ENCODE results near the gene LAMA5. TPM values are rescaled to one million over a fixed set of nuclear protein-coding genes. Genes with fewer than 3 reads are reported as not detected.

Gene LAMA5
- total RNA-seq, 1 experiment from 2014 or later = 29.7 TPM

- DNase-seq (ENCODE audit: low read depth) = no peak
Measured at GRCh38 chr20:62404112-62404665, 37.1 kb upstream of the LAMA5 start.

DNA sequence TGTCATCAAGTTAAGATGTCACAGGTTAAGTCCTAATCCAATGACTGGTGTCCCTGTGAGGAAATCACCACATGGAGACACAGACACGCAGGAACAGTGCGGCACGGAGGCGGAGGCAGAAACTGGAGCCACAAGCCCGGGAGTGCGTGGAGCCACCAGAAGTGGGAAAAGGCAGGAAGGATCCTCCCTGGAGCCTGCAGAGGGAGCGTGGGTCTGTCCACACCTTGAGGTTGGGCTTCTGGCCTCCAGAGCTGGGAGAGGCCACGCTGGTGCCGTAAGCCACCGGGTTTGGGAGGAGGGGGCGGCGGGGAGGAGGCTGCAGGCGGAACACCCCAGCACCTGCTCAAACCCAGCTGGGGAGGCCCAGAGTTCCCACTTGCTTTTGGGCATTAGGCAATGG, 36.2 kb upstream of the LAMA5 start:
- DNase-seq (ENCODE audit: low read depth) = no peak

GRCh38 chr20:62402456-62403150, 35.5 kb upstream of the LAMA5 start:
- no peak for DNase-seq (ENCODE audit: low read depth)

- no peak for DNase-seq (ENCODE audit: low read depth)
Measured at GRCh38 chr20:62401331-62401779, 34.2 kb upstream of the LAMA5 start.

GRCh38 chr20:62400541-62400940, 33.4 kb upstream of the LAMA5 start:
- no peak for DNase-seq (ENCODE audit: low read depth)

- DNase-seq (ENCODE audit: low read depth) = no peak
Measured at GRCh38 chr20:62400021-62400420, 32.9 kb upstream of the LAMA5 start.

- DNase-seq (ENCODE audit: low read depth) = no peak
Measured at GRCh38 chr20:62398120-62398821, 31.2 kb upstream of the LAMA5 start.

DNA sequence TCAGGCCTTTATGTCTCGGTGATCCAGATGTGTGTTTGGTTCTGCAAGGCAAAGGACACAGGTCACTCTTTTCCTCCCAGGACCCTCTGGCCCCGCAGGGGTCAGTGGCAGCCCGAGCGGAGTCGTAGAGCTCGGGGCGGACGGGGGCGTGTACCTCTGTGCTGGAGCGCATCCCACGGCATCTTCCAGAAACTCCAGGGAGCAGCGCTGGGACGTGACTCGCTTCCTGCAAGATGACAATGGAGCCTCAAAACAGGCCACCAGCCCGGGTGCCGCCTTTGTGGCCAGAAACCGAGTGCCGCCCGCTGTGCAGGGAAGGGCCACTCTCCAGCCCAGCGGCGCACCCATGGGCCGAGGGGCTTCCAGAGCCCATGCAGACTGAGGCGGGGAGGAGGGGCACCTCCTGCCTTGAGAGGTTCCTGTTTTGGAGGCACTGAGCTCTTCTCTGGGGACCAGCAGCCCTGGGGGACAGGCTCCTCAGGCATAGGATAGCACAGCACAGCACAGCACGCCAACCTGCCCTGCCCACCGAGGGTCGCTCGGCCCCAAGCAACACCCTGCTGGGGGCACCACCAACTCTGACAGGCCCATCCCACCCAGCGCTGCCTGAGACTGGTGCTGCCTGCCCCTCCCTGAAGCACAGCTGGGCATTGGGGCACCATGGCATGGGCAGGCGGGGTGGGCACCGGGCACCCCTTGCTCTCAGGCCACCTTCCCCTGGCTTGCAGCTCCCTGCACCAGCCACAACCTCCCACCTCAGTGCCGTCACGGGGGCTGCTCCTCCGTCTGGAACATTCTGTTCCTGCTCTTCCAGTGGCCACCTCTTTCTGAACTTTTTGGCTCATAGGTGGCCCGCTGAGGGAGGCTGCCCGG, 29.5 kb upstream of the LAMA5 start:
- no peak for DNase-seq (ENCODE audit: low read depth)

- no peak for DNase-seq (ENCODE audit: low read depth)
Measured at GRCh38 chr20:62395311-62396242, 28.5 kb upstream of the LAMA5 start.

DNA sequence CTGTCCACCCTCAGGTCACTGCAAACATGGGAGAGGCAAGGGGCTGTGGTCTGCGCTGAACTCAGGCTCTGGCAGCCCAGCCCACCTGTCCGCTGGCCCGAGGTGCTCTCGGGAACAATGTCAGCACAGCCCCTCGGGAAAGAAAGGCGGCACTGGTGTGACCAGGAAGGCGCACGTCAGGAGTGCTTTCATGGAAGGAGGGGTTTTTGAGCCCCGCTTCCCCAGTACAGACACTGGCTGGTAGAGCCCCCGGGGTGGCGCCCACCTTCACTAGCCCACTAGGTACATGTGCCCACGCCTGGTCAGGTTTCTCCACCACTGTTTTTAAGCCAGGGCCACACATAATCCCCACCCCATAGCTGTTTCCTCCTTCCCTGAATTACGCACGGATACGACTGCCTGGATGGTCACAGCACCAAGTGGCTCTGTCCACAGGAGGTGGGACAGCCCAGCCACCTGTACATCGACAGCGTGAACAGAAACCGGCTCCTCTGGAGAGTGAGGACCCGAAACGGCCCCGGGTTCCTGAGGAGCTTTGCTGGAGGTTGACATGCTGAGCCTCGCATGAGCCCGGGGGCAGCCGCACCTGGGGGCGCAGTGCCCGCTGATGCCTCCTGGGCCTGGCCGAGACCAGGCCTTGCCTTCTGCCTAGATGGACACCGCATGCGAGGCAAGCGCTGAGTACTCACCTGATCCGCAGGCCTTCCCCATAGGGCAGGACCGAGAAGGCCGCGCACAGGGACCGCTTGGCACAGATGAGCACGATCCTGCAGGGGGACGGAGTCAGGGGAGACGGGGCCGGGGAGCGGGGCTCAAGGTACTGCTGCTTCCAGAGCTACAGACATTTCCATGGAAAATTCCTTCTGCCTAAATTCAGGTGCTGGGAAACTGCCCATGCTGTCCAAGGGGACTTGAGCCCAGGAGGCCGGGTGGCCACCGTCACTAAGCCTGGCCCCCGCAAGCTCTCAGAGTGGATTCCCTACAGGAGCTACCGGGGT, 27.4 kb upstream of the LAMA5 start:
- DNase-seq (ENCODE audit: low read depth) = no peak

DNA sequence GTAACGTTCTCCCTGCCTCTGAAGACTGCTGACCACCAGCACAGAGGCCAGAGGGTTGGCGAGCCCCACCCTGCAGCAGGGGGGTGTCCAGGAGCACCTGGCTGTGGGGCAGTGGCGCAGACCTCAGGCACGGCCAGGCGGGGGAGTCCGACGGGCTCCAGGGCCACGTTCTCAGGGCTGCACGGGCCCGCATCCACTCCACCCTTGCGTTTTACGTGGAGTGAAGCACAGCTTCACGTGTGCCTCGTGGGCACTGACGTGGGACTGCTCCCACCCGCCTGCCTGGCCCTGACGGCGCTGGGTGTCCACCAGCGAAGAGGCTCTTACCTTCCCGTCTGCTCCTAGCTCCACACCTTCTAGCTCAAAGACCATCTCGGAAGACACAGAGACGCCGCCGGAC, 26.7 kb upstream of the LAMA5 start:
- DNase-seq (ENCODE audit: low read depth) = no peak

DNA sequence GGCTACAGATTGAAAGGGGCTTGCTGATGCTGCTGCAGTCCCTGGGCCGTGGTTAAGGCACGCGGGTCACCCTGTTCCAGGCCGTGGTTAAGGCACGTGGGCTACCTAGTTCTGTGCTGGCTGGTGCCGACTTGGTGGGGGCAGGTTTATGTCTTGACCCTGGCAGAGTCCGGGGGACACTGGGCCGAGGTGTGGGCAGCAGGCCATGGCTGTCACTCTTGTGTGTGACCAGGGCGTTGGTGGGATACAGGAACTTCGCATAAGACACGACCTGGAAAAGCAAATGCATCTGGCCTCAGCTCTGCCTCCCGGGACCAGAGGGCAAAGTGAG, 26.2 kb upstream of the LAMA5 start:
- DNase-seq (ENCODE audit: low read depth) = no peak

DNA sequence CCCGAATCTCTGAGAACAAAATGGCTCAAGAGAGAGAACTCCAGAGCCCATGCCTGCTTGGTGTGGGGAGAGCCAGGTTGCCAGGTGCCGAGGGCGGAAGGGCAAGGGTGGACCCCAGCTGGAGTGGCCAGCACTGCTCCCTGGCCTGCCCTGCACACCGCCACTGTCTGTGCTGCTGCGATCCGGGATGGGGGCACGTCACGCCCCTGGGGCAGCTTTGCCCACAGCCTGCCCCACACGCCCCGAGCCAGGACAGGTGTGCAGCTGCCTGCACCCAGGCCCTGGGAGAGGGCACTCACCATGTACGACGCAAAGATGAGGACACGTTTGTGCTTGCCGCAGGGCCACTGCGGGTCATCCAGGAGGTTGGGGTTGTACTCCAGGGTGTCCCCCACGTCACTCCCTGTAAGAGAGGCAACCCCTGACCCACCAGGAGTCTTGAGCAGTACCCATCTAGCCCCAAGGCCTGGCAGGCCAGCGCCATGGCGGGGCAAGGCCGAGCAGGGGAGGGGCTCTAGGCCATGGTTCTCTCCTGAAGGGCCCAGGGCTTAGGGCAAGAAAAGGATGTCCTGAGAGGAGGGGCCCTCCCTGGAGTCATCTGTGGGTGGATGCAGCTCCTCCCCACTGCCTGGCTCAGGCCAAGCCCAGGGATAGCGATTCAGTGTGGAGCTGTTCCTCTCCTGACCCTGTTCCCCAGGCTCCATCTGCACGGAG, 25.7 kb upstream of the LAMA5 start:
- DNase-seq (ENCODE audit: low read depth) = no peak

- DNase-seq (ENCODE audit: low read depth) = no peak
Measured at GRCh38 chr20:62392077-62392418, 24.9 kb upstream of the LAMA5 start.

DNA sequence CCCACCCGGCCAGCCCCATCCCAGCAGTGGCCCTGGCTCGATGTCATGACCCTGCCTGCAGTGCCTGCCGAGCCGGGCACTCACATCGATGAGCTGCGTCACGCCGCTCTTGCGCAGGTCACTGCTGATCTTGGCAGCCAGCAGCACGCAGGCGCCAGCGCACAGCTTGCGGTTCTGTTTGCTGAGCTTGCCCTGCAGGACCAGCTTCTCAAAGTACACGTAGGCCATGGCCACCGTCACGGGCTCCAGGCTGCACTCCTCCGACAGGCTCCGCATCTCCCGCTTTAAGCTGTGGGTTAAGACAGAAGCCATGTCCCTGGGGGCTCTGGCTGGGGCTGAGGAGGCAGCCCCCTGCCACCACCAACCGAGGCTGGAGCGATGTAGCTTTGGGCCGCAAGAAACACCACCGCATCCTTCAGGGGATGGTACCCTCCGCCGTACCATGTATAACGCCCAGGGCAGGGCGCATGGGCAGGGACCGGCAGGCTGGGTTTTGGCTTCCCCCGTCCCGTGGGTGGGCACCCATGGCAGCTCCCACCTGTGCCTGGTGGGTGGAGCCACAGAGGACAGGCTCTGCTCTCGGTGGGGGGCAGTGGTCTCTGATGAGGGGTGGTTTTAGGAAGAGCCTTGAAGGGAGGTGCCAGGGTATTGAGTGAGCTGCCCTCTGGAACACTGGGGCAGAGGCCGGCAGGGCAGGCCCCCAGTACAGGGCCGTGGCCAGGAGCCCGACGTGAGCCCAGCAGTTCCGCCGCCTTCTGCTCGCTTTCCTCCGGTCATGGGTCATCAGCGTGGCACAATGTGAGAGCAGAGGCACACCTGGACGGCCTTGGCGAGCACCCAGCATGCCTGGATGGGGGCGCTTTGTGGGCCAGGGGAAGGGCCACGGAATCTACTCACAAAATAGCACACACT, 24.3 kb upstream of the LAMA5 start:
- no peak for DNase-seq (ENCODE audit: low read depth)

DNA sequence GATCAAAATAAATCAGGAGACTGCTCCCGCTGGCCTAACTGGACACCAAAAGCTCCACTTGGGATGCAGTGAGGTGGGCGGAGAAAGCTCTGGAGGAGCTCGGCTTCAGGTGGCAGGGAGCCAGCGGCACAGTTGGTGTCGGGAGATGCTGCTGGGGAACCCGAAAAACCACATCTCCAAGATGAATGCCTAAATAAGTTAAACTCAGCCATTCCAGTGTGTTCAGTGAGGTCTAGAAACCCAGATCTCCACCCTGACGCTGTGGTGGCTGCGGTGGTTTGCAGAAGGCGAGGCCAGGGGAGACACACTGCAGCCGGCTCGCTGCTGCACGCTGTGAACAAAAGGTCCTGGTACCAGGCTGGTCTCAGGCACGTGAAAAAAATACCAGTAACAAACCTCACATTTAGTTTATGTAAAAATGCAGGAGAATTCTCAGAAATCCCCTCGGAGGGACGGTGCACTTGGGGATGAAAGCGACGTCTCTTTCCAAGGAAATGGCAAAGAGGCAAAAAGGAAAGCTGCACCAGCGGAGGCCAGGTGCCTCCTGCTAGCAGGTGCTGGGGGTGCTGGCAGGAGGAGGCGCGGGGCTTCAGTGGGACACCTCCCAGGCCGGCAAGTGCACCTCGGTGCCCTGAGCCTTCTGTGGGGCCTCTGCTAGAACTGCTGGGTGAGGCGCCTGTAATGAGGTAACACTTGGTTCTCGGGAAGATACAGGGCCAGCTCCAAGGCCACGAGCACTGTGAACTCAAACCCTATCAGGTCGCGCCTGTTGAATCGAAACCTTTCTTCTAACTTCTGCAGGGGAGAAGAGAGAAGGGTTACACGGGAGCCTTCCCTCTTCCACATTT, 23.4 kb upstream of the LAMA5 start:
- DNase-seq (ENCODE audit: low read depth) = no peak

DNA sequence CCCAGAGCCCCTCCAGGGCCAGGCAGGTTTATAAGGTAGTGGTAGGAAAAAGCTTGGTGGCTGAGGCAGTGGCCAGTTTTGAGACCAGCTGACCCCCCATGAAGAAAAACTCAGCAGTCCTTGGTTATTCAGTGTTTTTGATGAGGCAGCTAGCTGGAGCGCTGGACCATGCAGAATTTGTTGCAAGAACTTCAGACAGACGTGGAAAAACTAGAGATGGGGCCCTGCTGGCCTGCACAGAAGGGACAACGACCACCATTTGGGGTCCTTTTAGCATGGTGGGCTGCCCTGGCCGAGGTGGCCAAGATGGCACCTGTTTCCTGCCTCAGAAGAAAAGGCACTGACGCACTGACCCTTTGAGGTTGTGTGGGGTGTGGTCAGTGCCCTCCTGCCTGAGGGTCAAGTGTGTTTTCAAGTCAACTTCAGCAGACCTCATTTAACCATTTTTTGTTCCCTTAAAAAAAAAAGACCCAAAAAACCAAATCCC, 22.5 kb upstream of the LAMA5 start:
- no peak for DNase-seq (ENCODE audit: low read depth)

Measured in M059J (cell line).